Activated CD8-positive, alpha-beta T cell treated with anti-CD3 and anti-CD28 coated beads for 36 hours (primary cell): Measurements from ENCODE around the gene CCR5AS.

ENCODE experiments used
- ATAC-seq: fragments of 200-7000 bp; cut with Tn5 transposase; one replicate; pipeline ENCODE4 v1.10.0; 2021; ENCODE audit warnings: mild to moderate bottlenecking, moderate library complexity
- CTCF ChIA-PET: fragments of 350-600 bp; sonication (Branson Sonifier 250); formaldehyde crosslinking; loops from one replicate; lab custom pipeline; 2021; ENCODE audit warnings: antibody characterized with exemption; lab: Charles Lee
- POLR2A ChIA-PET: fragments of 350-600 bp; sonication (Branson Sonifier 250); formaldehyde crosslinking; loops from one replicate; lab custom pipeline; 2021; ENCODE audit warnings: antibody characterized with exemption; lab: Charles Lee
- DNase-seq: peaks from one replicate; pipeline ENCODE4 v3.0.0-alpha.2; 2020
- H3K27ac Mint-ChIP-seq: one replicate; pipeline ENCODE4 v1.8.0; 2021; ENCODE audit warnings: mild to moderate bottlenecking, mixed read lengths
- H3K27me3 Mint-ChIP-seq: one replicate; pipeline ENCODE4 v1.8.0; 2021; ENCODE audit warnings: mixed read lengths
- H3K36me3 Mint-ChIP-seq: one replicate; pipeline ENCODE4 v1.8.0; 2021; ENCODE audit warnings: low read depth, mixed read lengths
- H3K4me1 Mint-ChIP-seq: one replicate; pipeline ENCODE4 v1.8.0; 2021; ENCODE audit warnings: low read depth, mixed read lengths
- H3K4me3 Mint-ChIP-seq: one replicate; pipeline ENCODE4 v1.8.0; 2021; ENCODE audit warnings: mild to moderate bottlenecking, moderate library complexity, mixed read lengths
- H3K9me3 Mint-ChIP-seq: one replicate; pipeline ENCODE4 v1.8.0; 2021; ENCODE audit warnings: mixed read lengths
- intact Hi-C: fragments of 100-400 bp; cut with micrococcal nuclease; formaldehyde crosslinking; loops from one replicate; pipeline ENCODE4 v1.10.0; 2022
- TF ChIP-seq, protein P1 (sequence below): fragments of 200-600 bp; IDR thresholded peaks from one replicate; pipeline ENCODE4 v1.8.0; 2022; ENCODE audit warnings: antibody characterized with exemption, mild to moderate bottlenecking

The CCR5AS gene

GRCh38 chr3:46372492-46373359 is 34.1 kb downstream of the CCR5AS start:
- Mint-ChIP-seq H3K4me1 (peaks cover 54% of the 10 kb centered on the region), H3K36me3 (no peaks in the 10 kb centered on the region), H3K4me3 (peak overlapping the region; percentile 54), H3K27me3 (peaks cover 7% of the 10 kb centered on the region), H3K9me3 (no peaks in the 10 kb centered on the region), H3K27ac (peak overlapping the region; percentile 69)
- CTCF ChIA-PET = interaction anchor here (0.6 to 10.3 kb wide), 22 partner anchors 10 to 434 kb away, joined by 3 to 156 read pairs (median 5); partner anchors contain the start of genes CCR1, CCR5AS, CCRL2 and CXCR6
- ATAC-seq (no peak), DNase-seq (no peak)
- POLR2A ChIA-PET = interaction anchor here (0.6 to 1.6 kb wide), 5 partner anchors 95 to 422 kb away, joined by 3 to 6 read pairs (median 4); partner anchors contain the start of gene CCR1
- intact Hi-C loops = loop anchor here (5.0 to 10.0 kb wide), 5 partner anchors 80 to 428 kb away; partner anchors contain the start of genes CCR1 and CXCR6
- TF ChIP-seq, protein P1, sequence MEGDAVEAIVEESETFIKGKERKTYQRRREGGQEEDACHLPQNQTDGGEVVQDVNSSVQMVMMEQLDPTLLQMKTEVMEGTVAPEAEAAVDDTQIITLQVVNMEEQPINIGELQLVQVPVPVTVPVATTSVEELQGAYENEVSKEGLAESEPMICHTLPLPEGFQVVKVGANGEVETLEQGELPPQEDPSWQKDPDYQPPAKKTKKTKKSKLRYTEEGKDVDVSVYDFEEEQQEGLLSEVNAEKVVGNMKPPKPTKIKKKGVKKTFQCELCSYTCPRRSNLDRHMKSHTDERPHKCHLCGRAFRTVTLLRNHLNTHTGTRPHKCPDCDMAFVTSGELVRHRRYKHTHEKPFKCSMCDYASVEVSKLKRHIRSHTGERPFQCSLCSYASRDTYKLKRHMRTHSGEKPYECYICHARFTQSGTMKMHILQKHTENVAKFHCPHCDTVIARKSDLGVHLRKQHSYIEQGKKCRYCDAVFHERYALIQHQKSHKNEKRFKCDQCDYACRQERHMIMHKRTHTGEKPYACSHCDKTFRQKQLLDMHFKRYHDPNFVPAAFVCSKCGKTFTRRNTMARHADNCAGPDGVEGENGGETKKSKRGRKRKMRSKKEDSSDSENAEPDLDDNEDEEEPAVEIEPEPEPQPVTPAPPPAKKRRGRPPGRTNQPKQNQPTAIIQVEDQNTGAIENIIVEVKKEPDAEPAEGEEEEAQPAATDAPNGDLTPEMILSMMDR = peak; percentile 53

- intact Hi-C loops = loop anchor here (5.0 to 10.0 kb wide), 5 partner anchors 79 to 427 kb away; partner anchors contain the start of genes CCR1 and CXCR6
- peak overlapping the region; percentile 69 for H3K27ac Mint-ChIP-seq
- H3K9me3 Mint-ChIP-seq = no peaks in the 10 kb centered on the region
- ChIA-PET CTCF (interaction anchor here (0.6 to 10.3 kb wide), 25 partner anchors 11 to 433 kb away, joined by 3 to 156 read pairs (median 6); partner anchors contain the start of genes CCR1, CCR5AS, CCRL2 and CXCR6), POLR2A (interaction anchor here (0.6 to 3.8 kb wide), 6 partner anchors 72 to 421 kb away, joined by 3 to 25 read pairs (median 4); partner anchors contain the start of gene CCR1)
- H3K36me3 Mint-ChIP-seq = no peaks in the 10 kb centered on the region
- peaks cover 9% of the 10 kb centered on the region for H3K27me3 Mint-ChIP-seq
- peak overlapping the region; percentile 54 for H3K4me3 Mint-ChIP-seq
- DNase-seq (no peak), ATAC-seq (no peak)
- peaks cover 54% of the 10 kb centered on the region for H3K4me1 Mint-ChIP-seq
- TF ChIP-seq, protein P1 = no peak
Measured at GRCh38 chr3:46371519-46372340, 35.1 kb downstream of the CCR5AS start.

DNA sequence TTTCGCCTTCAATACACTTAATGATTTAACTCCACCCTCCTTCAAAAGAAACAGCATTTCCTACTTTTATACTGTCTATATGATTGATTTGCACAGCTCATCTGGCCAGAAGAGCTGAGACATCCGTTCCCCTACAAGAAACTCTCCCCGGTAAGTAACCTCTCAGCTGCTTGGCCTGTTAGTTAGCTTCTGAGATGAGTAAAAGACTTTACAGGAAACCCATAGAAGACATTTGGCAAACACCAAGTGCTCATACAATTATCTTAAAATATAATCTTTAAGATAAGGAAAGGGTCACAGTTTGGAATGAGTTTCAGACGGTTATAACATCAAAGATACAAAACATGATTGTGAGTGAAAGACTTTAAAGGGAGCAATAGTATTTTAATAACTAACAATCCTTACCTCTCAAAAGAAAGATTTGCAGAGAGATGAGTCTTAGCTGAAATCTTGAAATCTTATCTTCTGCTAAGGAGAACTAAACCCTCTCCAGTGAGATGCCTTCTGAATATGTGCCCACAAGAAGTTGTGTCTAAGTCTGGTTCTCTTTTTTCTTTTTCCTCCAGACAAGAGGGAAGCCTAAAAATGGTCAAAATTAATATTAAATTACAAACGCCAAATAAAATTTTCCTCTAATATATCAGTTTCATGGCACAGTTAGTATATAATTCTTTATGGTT is 35.9 kb downstream of the CCR5AS start, which contains the start of gene CCR5:
CCR5 (plus strand) TSS at position 108 of the 680 bp plus-strand sequence. CDS start 1,957 bp downstream, outside the sequence.
- POLR2A ChIA-PET = interaction anchor here (1.3 to 3.8 kb wide), 7 partner anchors 11 to 420 kb away, joined by 3 to 25 read pairs (median 12); partner anchors contain the start of gene CCR1
- Mint-ChIP-seq H3K36me3 (no peaks in the 10 kb centered on the region), H3K27me3 (peaks cover 12% of the 10 kb centered on the region), H3K9me3 (no peaks in the 10 kb centered on the region), H3K4me3 (peak within 1 kb of the TSS; percentile 54), H3K27ac (peak within 1 kb of the TSS; percentile 84), H3K4me1 (peaks cover 58% of the 10 kb centered on the region)
- intact Hi-C loops = loop anchor here (5.0 to 10.0 kb wide), 5 partner anchors 79 to 426 kb away; partner anchors contain the start of genes CCR1 and CXCR6
- CTCF ChIA-PET = interaction anchor here (0.9 to 10.3 kb wide), 27 partner anchors 11 to 432 kb away, joined by 3 to 156 read pairs (median 10); partner anchors contain the start of genes CCR1, CCR2, CCR5AS and CCRL2
- DNase-seq = peak; percentile 55
- ATAC-seq = peak; percentile 54
- TF ChIP-seq, protein P1 = no peak

- ATAC-seq = peak; percentile 73
- H3K27ac Mint-ChIP-seq = peak overlapping the region; percentile 84
- no peaks in the 10 kb centered on the region for H3K9me3 Mint-ChIP-seq
- H3K4me3 Mint-ChIP-seq = peak overlapping the region; percentile 30
- TF ChIP-seq, protein P1 = no peak
- intact Hi-C loops = loop anchor here (5.0 to 10.0 kb wide), 5 partner anchors 77 to 425 kb away; partner anchors contain the start of genes CCR1 and CXCR6
- peaks cover 10% of the 10 kb centered on the region for H3K27me3 Mint-ChIP-seq
- POLR2A ChIA-PET = interaction anchor here (0.9 to 3.8 kb wide), 13 partner anchors 9 to 427 kb away, joined by 3 to 25 read pairs (median 4); partner anchors contain the start of genes CCR1 and CXCR6
- H3K4me1 Mint-ChIP-seq = peaks cover 48% of the 10 kb centered on the region
- no peaks in the 10 kb centered on the region for H3K36me3 Mint-ChIP-seq
- CTCF ChIA-PET = interaction anchor here (1.0 to 10.3 kb wide), 29 partner anchors 8 to 431 kb away, joined by 3 to 156 read pairs (median 11); partner anchors contain the start of genes CCR1, CCR2, CCR5AS and CCRL2
- peak; percentile 63 for DNase-seq
Measured at GRCh38 chr3:46369675-46370132, 37.2 kb downstream of the CCR5AS start.
